Fibroblast of the conjunctiva (primary cell): ENCODE data around the gene WWOX.

Source experiments
- DNase-seq: peaks from one replicate; pipeline ENCODE4 v3.0.0-alpha.2; 2010; ENCODE audit warnings: low read depth

The WWOX gene

GRCh38 chr16:78476615-78477014, 377.2 kb downstream of the WWOX start:
- DNase-seq, result no peak

- DNase-seq, result no peak
Observed at GRCh38 chr16:78478267-78478861, 378.9 kb downstream of the WWOX start.

DNA sequence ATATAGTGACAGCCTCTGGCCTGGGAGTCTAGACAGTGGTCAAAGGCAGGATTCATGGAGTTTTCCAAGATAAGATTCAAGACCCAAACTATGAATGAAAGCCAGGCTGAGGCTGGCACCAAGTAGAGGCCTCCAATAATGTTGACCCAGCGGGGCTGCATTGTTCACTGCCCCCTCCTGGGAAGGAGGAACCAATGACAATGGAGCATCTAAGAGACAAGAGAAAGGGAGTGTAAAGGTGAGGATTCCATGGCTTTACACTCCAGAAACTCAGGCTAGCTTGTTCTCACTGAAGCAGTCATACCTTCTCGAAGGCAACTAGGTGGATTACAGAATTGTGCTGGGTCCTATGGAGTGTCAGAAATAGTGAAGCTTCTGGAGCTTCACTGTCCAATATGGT, 380.3 kb downstream of the WWOX start:
- no peak for DNase-seq

GRCh38 chr16:78480588-78480987, 381.1 kb downstream of the WWOX start:
- no peak for DNase-seq

DNA sequence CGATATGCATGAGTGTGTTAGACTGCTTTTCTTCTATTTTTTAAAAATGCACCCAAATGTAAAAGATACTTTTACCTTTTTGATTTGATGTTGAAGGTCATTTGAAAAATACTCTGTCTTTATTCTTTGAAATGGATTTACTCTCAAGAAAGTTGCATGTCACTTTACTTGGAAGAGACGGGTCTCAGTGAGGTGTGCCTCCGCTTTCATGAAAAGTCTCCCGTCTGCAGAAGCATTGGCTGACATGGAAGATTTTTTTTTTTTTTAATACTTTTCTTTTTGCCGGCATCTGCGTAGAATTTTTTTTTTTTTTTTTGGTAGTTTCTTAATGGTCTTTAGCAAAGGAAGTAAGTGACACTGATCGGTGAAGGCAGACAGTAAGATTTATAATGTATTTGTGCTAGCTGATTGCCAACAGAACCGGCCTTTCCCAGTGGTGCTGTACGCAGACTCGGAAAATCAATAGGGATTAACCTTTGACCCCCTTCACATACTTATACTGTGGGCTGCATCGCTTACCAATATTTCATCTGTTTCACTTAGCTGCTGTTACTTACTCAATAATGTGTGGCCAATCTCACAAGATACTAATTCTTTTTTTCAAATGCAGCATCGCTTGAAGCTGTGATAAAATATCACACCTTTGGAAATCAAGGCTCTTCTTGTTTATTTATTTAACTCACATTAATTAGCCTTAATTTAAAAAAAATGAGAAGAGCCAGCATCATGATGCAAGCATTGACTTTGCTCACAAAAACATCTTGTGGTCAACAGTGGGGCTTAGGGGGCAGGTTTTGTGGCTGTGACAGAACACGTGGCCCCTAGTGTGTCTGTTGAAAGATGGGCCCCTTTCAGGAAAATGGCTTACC, 383.9 kb downstream of the WWOX start:
- no peak for DNase-seq

DNA sequence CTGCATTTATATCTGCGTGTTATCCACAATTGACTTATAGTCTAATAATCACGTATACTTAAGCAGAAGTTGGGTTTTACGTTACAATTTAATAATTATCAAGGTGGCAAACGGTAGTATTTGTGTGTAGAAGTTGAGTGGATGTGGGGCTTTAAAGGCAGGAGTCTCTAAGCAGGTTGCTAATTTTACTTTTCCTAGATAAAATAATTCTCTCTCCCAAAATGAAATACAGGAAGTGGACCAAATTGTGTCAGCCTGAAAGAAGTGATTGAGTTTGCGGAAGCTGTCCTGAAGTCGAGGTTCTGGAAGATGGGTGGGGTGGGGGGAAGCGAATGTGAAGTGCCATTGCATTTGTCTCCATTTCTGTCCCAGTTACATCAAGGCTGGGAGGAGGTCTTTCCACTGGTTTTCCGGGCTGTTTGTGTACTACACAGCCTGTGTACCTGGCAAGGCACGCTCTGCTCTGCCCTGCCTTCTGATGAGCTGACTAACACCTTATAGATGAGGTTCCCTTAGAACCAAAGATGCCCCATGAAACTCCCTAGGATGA, 385.1 kb downstream of the WWOX start:
- no peak for DNase-seq

- DNase-seq, result no peak
Observed at GRCh38 chr16:78485188-78485916, 385.9 kb downstream of the WWOX start.

DNA sequence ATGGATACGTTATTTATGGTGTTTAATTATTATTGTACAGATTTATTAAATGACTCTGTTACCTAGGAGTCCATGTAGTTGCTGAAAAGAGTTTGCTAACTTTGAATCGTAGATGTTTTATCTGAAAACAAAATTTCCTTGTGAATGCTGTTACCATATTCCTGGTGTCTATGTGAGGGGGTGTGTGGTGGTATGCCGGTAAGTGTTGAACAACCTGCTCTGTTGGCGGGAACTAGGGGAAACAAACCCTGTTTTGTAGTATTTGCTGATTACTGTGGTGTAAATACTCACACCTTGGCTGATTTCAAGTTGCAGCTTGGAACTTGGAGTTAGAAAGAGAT, 386.4 kb downstream of the WWOX start:
- no peak for DNase-seq

GRCh38 chr16:78487471-78487870, 388.0 kb downstream of the WWOX start:
- no peak for DNase-seq

DNA sequence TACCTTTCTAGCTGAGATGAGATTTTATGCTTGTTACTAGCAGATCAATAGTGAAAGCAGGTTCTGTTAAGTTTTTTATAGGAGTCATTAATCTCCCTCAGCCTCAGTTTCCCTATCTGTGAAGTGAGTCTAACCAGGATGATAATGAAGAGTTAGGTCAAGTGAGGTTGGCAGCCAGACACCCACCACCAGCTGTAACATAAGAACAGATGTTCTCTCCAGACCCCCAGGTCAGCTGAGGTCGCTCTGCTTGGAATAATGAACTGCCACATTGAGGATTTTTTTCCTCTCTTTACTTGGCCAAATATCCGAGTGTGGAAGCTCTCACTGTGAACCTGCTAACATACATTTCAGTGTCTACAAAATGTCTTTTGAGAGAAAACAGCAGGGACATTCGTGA, 389.6 kb downstream of the WWOX start:
- DNase-seq, result no peak

DNA sequence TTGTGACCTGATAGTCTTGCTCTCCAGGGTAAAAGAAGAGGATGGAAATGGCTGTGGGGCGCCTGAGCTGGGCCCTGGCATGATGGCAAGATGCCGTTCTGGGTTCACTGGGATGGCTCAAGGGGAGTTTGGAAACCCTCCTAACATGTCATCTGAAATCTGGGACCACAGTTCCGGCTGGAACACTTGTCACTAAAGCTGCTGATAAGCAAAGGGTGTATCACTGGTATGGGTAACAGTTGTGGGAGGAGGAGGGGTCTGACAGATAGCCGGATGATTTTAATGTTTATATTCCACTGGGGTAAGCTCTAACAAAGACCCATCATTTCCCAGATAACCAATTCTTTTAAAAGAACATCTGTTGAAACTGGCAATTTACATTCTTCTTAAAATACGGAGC, 390.2 kb downstream of the WWOX start:
- no peak for DNase-seq

DNA sequence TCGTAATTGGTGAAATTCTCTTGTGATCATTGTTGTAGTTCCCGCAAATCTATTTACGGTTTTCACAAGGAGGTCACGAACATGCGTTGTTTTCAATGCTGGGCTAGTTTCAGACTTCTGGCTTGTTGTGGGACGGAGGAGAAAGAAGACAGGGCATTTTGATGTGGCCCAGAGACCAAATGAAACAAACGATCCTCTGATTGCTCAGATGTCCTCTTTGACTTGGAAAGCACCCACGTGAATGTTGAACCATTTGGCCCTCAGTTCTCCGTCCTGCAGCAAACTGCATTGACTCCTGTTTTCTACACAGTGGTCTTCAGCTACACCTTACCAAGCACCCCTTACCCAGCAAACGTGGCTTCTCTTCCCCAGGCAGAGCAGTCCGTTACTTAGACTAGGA, 391.0 kb downstream of the WWOX start:
- no peak for DNase-seq

GRCh38 chr16:78490847-78491246, 391.4 kb downstream of the WWOX start:
- no peak for DNase-seq

GRCh38 chr16:78493573-78493972, 394.1 kb downstream of the WWOX start:
- DNase-seq, result no peak

- DNase-seq, result no peak
Observed at GRCh38 chr16:78494105-78494504, 394.7 kb downstream of the WWOX start.

GRCh38 chr16:78494674-78495073, 395.2 kb downstream of the WWOX start:
- no peak for DNase-seq

DNA sequence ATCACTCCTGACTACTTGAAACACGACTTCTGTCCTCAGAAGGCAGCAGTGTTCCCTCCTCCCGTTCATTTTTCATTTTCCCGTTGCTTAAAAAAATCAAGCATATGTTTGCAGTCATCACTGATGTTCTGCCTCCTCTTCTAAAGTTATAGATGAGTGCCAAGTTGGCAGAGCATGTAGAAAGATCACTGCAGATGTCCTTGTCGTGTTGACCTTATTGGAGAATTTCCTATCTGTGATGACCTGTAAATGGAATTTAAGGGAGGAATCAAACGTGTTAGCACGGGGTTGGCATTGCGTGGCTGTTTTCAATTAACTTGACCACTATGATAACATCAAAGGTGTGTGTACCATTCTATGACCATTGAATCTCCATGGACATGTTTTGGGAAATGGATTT, 396.7 kb downstream of the WWOX start:
- no peak for DNase-seq

GRCh38 chr16:78499399-78499798, 399.9 kb downstream of the WWOX start:
- no peak for DNase-seq

GRCh38 chr16:78500659-78501270, 401.3 kb downstream of the WWOX start:
- DNase-seq, result no peak

- DNase-seq, result no peak
Observed at GRCh38 chr16:78501744-78502143, 402.3 kb downstream of the WWOX start.

DNA sequence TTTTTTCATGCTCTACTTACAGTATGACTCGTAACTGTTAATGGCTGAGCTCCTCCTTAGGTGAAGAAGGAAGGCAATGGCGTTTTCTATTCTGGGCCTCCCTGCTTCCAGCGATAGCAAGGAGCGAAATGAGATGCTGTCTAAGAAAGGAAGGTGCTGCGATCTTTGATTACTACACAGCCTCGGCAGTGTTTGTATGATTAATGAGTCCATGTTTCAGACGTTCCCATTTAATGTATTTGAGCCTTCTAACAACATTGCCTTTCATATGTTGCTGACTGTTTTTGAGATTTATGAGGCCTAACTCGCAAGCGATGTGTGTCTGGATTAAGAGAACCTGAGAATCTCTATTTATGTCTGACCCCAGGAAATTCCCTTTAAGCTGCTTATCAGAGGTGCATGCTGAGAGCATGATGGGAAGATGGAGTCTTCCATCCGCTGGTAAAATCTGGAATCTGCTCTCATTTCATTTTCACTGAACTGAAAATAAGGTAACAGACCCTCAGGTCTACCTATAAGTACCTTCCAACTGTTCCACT, 403.4 kb downstream of the WWOX start:
- no peak for DNase-seq

- DNase-seq, result peak; percentile 30
Observed at GRCh38 chr16:78503602-78504001, 404.1 kb downstream of the WWOX start.
